ENCODE results near the gene SNX19.

Gene SNX19

GRCh38 chr11:130888790-130889189 is 27.5 kb downstream of the SNX19 start:
- no peak overlapping the region for H3K27ac ChIP-seq (ENCODE audit: low read depth, low read length)
- no peak overlapping the region for H3K9ac ChIP-seq (ENCODE audit: low read length)
- H3K27me3 ChIP-seq (ENCODE audit: control insufficient read depth, insufficient read depth, low read length) = no peaks in the 10 kb centered on the region
- H3K9me3 ChIP-seq (ENCODE audit: control insufficient read depth, insufficient read depth, low read depth, low read length) = no peaks in the 10 kb centered on the region
- H3K4me3 ChIP-seq (ENCODE audit: low read depth, low read length) = no peak overlapping the region
- H3K36me3 ChIP-seq (ENCODE audit: control insufficient read depth, insufficient read depth, low read length) = peaks cover 14% of the 10 kb centered on the region; the same call in 1 of the 2 replicates
- peaks cover 5% of the 10 kb centered on the region; the same call in 1 of the 2 replicates for H3K4me1 ChIP-seq (ENCODE audit: control insufficient read depth, insufficient read depth, low read length)

DNA sequence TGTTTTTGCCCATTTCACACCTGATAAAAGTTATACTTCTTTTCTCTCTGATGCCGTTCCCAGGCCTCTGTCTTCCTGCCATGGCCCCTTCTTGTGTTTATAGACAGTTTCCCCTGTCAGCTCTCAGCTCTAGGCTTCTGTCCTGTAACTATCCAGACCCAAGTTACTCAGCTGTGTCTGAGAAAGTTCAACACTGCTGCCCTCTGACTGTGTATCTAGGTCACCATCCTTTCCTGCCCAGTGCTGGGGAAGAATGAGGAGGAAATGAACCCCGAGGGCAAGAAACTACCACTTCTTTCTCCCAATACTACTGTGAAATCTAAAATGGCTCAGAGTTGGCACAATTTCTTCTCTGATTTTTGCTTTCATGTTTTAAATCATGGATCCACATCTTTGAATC is 29.6 kb downstream of the SNX19 start:
- Histone ChIP-seq H3K4me3 (ENCODE audit: low read depth, low read length) (no peak overlapping the region), H3K27me3 (ENCODE audit: control insufficient read depth, insufficient read depth, low read length) (no peaks in the 10 kb centered on the region)

DNA sequence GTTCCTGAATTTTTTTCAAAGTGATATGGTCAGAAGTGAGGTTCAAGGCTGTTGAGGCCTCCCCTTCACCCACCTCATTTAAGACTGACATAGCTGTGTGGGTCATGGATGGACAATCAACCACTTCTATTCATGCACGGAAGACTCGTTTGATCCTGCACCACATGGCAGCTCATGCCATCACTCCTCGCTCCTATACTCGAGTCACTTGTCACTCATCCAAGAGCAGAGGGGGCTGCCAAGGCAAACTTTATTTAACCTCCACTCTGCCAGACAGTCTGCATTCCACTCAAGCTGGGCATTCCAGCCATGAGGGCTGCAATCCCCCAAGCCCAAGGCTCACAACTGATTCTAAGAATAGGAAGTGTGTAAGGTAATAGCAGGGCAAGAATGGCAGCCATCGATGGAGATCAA is 34.1 kb downstream of the SNX19 start:
- H3K9me3 ChIP-seq (ENCODE audit: control insufficient read depth, insufficient read depth, low read depth, low read length) = no peaks in the 10 kb centered on the region
- H3K36me3 ChIP-seq (ENCODE audit: control insufficient read depth, insufficient read depth, low read length) = peaks cover 68% of the 10 kb centered on the region
- no peak overlapping the region for H3K4me3 ChIP-seq (ENCODE audit: low read depth, low read length)
- H3K4me1 ChIP-seq (ENCODE audit: control insufficient read depth, insufficient read depth, low read length) = no peaks in the 10 kb centered on the region
- no peak overlapping the region for H3K27ac ChIP-seq (ENCODE audit: low read depth, low read length)
- no peaks in the 10 kb centered on the region for H3K27me3 ChIP-seq (ENCODE audit: control insufficient read depth, insufficient read depth, low read length)
- H3K9ac ChIP-seq (ENCODE audit: low read length) = no peak overlapping the region

More for the DNA sequence above, 29.6 kb downstream of the SNX19 start:
- H3K4me1 ChIP-seq (ENCODE audit: control insufficient read depth, insufficient read depth, low read length) = no peaks in the 10 kb centered on the region
- no peak overlapping the region for H3K9ac ChIP-seq (ENCODE audit: low read length)
- no peaks in the 10 kb centered on the region for H3K9me3 ChIP-seq (ENCODE audit: control insufficient read depth, insufficient read depth, low read depth, low read length)
- H3K27ac ChIP-seq (ENCODE audit: low read depth, low read length) = no peak overlapping the region
- H3K36me3 ChIP-seq (ENCODE audit: control insufficient read depth, insufficient read depth, low read length) = peaks cover 33% of the 10 kb centered on the region

- no peaks in the 10 kb centered on the region for H3K4me1 ChIP-seq (ENCODE audit: control insufficient read depth, insufficient read depth, low read length)
- no peak overlapping the region for H3K9ac ChIP-seq (ENCODE audit: low read length)
- H3K9me3 ChIP-seq (ENCODE audit: control insufficient read depth, insufficient read depth, low read depth, low read length) = no peaks in the 10 kb centered on the region
- H3K27me3 ChIP-seq (ENCODE audit: control insufficient read depth, insufficient read depth, low read length) = no peaks in the 10 kb centered on the region
- no peak overlapping the region for H3K4me3 ChIP-seq (ENCODE audit: low read depth, low read length)
- H3K27ac ChIP-seq (ENCODE audit: low read depth, low read length) = no peak overlapping the region
- H3K36me3 ChIP-seq (ENCODE audit: control insufficient read depth, insufficient read depth, low read length) = peaks cover 71% of the 10 kb centered on the region
Observed at GRCh38 chr11:130881475-130882137, 34.7 kb downstream of the SNX19 start.

- Histone ChIP-seq H3K4me1 (ENCODE audit: control insufficient read depth, insufficient read depth, low read length) (no peaks in the 10 kb centered on the region), H3K4me3 (ENCODE audit: low read depth, low read length) (no peak overlapping the region), H3K36me3 (ENCODE audit: control insufficient read depth, insufficient read depth, low read length) (peaks cover 78% of the 10 kb centered on the region)
Observed at GRCh38 chr11:130879836-130880235, 36.4 kb downstream of the SNX19 start.

DNA sequence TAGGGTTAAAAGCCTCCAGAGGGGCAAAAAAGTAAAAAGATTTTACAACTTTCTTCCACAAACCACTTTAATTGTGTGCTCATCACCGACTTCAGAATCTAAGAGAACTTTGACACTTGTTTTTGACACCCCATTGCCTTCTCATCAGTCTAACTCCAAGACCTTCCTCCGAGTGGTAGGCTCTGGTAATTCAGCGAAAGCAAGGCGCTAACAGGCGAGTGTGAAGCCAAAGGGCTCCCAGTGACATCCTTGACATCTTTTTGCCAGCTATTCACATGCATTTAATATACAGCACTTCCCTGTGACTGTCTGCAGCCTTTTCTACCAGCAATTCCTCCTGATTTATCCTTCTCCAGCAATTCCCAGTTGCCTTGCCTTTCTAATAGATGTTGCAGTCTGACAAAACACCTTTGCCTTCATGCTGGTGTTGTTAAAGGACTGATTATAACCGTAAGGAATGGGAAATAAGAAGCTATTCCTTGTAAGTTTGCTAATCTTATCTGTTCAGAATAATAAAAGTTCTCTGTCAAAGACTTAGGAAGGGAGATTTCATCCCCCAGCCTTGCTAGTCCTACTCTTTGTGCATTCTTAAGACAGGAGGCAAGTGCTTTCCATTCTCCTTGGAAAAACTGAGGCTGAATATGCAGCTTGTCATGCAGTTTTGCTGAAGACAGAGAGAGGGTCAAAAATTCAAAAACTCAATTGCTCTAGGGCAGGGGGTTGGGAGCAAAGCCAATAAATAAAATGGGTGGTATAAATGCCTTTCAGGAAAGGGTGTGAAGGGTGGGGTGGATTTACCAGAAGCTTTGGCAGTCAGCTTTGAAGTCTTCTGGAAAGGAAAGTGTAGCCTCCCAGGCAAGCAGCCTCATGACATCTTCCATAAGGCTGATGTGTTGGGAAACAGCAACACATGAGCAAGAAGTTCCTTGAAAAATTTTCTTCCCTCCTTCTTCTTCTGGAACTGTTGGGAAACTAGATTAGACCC is 39.1 kb downstream of the SNX19 start:
- H3K4me1 ChIP-seq (ENCODE audit: control insufficient read depth, insufficient read depth, low read length) = no peaks in the 10 kb centered on the region
- H3K9me3 ChIP-seq (ENCODE audit: control insufficient read depth, insufficient read depth, low read depth, low read length) = no peaks in the 10 kb centered on the region
- no peak overlapping the region for H3K27ac ChIP-seq (ENCODE audit: low read depth, low read length)
- H3K36me3 ChIP-seq (ENCODE audit: control insufficient read depth, insufficient read depth, low read length) = peaks cover 67% of the 10 kb centered on the region
- no peak overlapping the region for H3K4me3 ChIP-seq (ENCODE audit: low read depth, low read length)
- no peaks in the 10 kb centered on the region for H3K27me3 ChIP-seq (ENCODE audit: control insufficient read depth, insufficient read depth, low read length)
- H3K9ac ChIP-seq (ENCODE audit: low read length) = no peak overlapping the region

More at GRCh38 chr11:130879836-130880235, 36.4 kb downstream of the SNX19 start:
- no peak overlapping the region for H3K9ac ChIP-seq (ENCODE audit: low read length)
- no peaks in the 10 kb centered on the region for H3K9me3 ChIP-seq (ENCODE audit: control insufficient read depth, insufficient read depth, low read depth, low read length)
- no peaks in the 10 kb centered on the region for H3K27me3 ChIP-seq (ENCODE audit: control insufficient read depth, insufficient read depth, low read length)
- H3K27ac ChIP-seq (ENCODE audit: low read depth, low read length) = no peak overlapping the region

- H3K9ac ChIP-seq (ENCODE audit: low read length) = no peak overlapping the region
- no peak overlapping the region for H3K4me3 ChIP-seq (ENCODE audit: low read depth, low read length)
- H3K36me3 ChIP-seq (ENCODE audit: control insufficient read depth, insufficient read depth, low read length) = peaks cover 67% of the 10 kb centered on the region
- no peaks in the 10 kb centered on the region for H3K9me3 ChIP-seq (ENCODE audit: control insufficient read depth, insufficient read depth, low read depth, low read length)
- no peaks in the 10 kb centered on the region for H3K27me3 ChIP-seq (ENCODE audit: control insufficient read depth, insufficient read depth, low read length)
- no peaks in the 10 kb centered on the region for H3K4me1 ChIP-seq (ENCODE audit: control insufficient read depth, insufficient read depth, low read length)
- H3K27ac ChIP-seq (ENCODE audit: low read depth, low read length) = no peak overlapping the region
Observed at GRCh38 chr11:130876100-130876499, 40.2 kb downstream of the SNX19 start.

DNA sequence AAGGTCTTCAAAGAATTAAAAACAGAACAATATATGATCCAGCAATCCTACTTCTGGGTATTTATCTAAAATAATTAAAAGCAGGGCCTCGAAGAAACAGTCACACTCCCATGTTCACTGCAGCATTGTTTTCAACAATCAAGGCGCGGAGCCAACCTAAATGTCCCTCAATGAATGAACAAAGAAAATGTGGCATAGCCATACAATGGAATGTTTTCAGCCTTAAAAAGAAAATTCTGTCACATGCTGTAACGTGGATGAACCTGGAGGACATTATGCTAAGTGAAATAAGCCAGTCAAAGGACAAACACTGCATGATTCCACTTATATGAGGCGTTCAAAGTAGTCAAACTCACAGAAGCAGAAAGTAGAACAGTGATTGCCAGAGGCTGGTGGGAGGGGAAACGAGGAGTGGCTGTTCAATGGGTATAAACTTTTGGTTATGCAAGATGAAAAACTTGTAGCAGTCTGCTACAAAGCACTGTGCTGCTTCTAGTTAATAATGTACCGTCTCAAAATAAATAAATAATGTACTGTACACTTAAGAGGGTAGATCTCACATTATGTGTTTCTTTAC is 41.2 kb downstream of the SNX19 start:
- no peak overlapping the region for H3K9ac ChIP-seq (ENCODE audit: low read length)
- no peaks in the 10 kb centered on the region for H3K27me3 ChIP-seq (ENCODE audit: control insufficient read depth, insufficient read depth, low read length)
- H3K27ac ChIP-seq (ENCODE audit: low read depth, low read length) = no peak overlapping the region
- no peak overlapping the region for H3K4me3 ChIP-seq (ENCODE audit: low read depth, low read length)
- no peaks in the 10 kb centered on the region for H3K9me3 ChIP-seq (ENCODE audit: control insufficient read depth, insufficient read depth, low read depth, low read length)
- peaks cover 60% of the 10 kb centered on the region for H3K36me3 ChIP-seq (ENCODE audit: control insufficient read depth, insufficient read depth, low read length)
- H3K4me1 ChIP-seq (ENCODE audit: control insufficient read depth, insufficient read depth, low read length) = no peaks in the 10 kb centered on the region

DNA sequence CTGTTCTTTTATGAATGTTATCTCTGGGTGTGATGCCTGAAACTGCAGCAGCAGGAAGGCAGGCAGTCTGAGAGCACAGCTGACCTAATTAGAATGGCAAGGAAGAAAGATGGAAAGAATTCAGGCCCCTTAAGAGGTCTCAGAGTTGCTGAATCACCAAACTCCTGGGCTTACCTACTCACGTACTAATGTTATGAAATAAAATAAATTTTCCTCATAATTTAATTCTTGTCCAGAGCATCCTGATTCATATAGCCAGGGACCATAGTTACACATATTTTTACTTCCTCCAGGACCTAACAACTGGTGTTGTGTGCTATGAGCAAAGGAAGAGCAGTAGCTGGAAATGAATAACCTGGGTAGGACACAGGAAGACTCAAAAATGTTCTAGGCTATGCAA is 41.9 kb downstream of the SNX19 start:
- no peak overlapping the region for H3K27ac ChIP-seq (ENCODE audit: low read depth, low read length)
- no peaks in the 10 kb centered on the region for H3K27me3 ChIP-seq (ENCODE audit: control insufficient read depth, insufficient read depth, low read length)
- H3K36me3 ChIP-seq (ENCODE audit: control insufficient read depth, insufficient read depth, low read length) = peaks cover 54% of the 10 kb centered on the region
- H3K4me3 ChIP-seq (ENCODE audit: low read depth, low read length) = no peak overlapping the region
- no peaks in the 10 kb centered on the region for H3K9me3 ChIP-seq (ENCODE audit: control insufficient read depth, insufficient read depth, low read depth, low read length)
- H3K4me1 ChIP-seq (ENCODE audit: control insufficient read depth, insufficient read depth, low read length) = no peaks in the 10 kb centered on the region
- no peak overlapping the region for H3K9ac ChIP-seq (ENCODE audit: low read length)

GRCh38 chr11:130873761-130874160 is 42.5 kb downstream of the SNX19 start:
- H3K9me3 ChIP-seq (ENCODE audit: control insufficient read depth, insufficient read depth, low read depth, low read length) = no peaks in the 10 kb centered on the region
- no peak overlapping the region for H3K27ac ChIP-seq (ENCODE audit: low read depth, low read length)
- no peak overlapping the region for H3K4me3 ChIP-seq (ENCODE audit: low read depth, low read length)
- peaks cover 48% of the 10 kb centered on the region for H3K36me3 ChIP-seq (ENCODE audit: control insufficient read depth, insufficient read depth, low read length)
- H3K4me1 ChIP-seq (ENCODE audit: control insufficient read depth, insufficient read depth, low read length) = no peaks in the 10 kb centered on the region; the same call in 1 of the 2 replicates
- no peak overlapping the region for H3K9ac ChIP-seq (ENCODE audit: low read length)
- H3K27me3 ChIP-seq (ENCODE audit: control insufficient read depth, insufficient read depth, low read length) = no peaks in the 10 kb centered on the region

DNA sequence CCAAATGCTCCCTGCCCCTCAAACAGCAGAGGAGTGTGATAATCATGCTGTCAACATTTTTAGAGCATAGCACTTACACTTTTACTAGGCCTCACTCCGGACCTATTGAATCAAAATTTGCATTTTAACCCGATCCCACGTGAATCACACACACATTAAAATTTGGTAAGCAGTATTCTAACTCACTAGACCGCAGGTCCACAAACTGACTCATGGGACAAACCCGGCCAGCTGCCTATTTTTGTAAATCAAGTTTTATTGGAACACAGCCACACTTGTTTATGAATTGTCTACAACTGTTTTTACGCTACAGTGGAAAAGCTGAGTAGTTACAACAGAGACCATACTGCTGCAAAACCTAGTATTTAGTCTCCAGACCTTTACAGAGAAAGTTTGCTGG is 43.3 kb downstream of the SNX19 start:
- H3K27ac ChIP-seq (ENCODE audit: low read depth, low read length) = no peak overlapping the region

More for the DNA sequence above, 43.3 kb downstream of the SNX19 start:
- Histone ChIP-seq H3K4me1 (ENCODE audit: control insufficient read depth, insufficient read depth, low read length) (peaks cover 4% of the 10 kb centered on the region; the same call in 1 of the 2 replicates), H3K4me3 (ENCODE audit: low read depth, low read length) (no peak overlapping the region), H3K36me3 (ENCODE audit: control insufficient read depth, insufficient read depth, low read length) (peaks cover 40% of the 10 kb centered on the region), H3K27me3 (ENCODE audit: control insufficient read depth, insufficient read depth, low read length) (no peaks in the 10 kb centered on the region), H3K9me3 (ENCODE audit: control insufficient read depth, insufficient read depth, low read depth, low read length) (no peaks in the 10 kb centered on the region), H3K9ac (ENCODE audit: low read length) (no peak overlapping the region)

Data from HUES6 (cell line).